HepG2 (cell line): ENCODE results near the gene MYH7. TPM values are rescaled to one million over a fixed set of nuclear protein-coding genes. Genes with fewer than 3 reads are reported as not detected.

ENCODE experiments used
- ATM ChIP-seq: fragments of 450-650 bp; IDR thresholded peaks from 2 replicates; pipeline ENCODE4 v1.7.1; 2017; ENCODE audit warnings: mild to moderate bottlenecking, borderline replicate concordance
- ELF4 ChIP-seq: sonication (generic); formaldehyde crosslinking; IDR thresholded peaks from 2 replicates; pipeline ENCODE4 v1.5.0; 2020; ENCODE audit warnings: missing genetic modification reagents, mild to moderate bottlenecking, moderate library complexity, borderline replicate concordance
- FOXA3 ChIP-seq: IDR thresholded peaks from 2 replicates; pipeline ENCODE4 v1.6.1; 2016; ENCODE audit warnings: missing genetic modification reagents, missing compliant biosample characterization
- GABPA ChIP-seq, 2 experiments: IDR thresholded peaks; 2 replicates each; pipeline ENCODE4 v1.6.1; 2011 to 2016; ENCODE audit warnings: low read depth in 2 of 2, low read length in 1 of 2, missing biosample characterization in 1 of 2, missing genetic modification characterization in 1 of 2
- GATAD2A ChIP-seq: IDR thresholded peaks from 2 replicates; pipeline ENCODE4 v1.6.1; 2016
- GFI1 ChIP-seq: sonication (generic); formaldehyde crosslinking; IDR thresholded peaks from 2 replicates; pipeline ENCODE4 v1.5.0; 2020; ENCODE audit warnings: missing genetic modification reagents, mild to moderate bottlenecking, borderline replicate concordance
- GTF3A ChIP-seq: sonication (generic); formaldehyde crosslinking; conservative IDR thresholded peaks from 2 replicates; pipeline ENCODE4 v1.4.0; 2020; ENCODE audit warnings: mild to moderate bottlenecking, missing genetic modification reagents
- HMGA1 ChIP-seq: sonication (generic); formaldehyde crosslinking; conservative IDR thresholded peaks from 2 replicates; pipeline ENCODE4 v1.4.0; 2020; ENCODE audit warnings: missing genetic modification reagents
- KAT8 ChIP-seq: IDR thresholded peaks from 2 replicates; pipeline ENCODE4 v1.6.1; 2016; ENCODE audit warnings: missing genetic modification reagents, missing compliant biosample characterization
- KDM6A ChIP-seq: IDR thresholded peaks from 2 replicates; pipeline ENCODE4 v1.6.1; 2016; ENCODE audit warnings: low read depth
- LCORL ChIP-seq, 2 experiments: fragments of 450-650 bp in 1 of 2; sonication (generic) in 1 of 2; formaldehyde crosslinking in 1 of 2; IDR thresholded peaks; 2 replicates each; pipeline versions ENCODE4 v1.5.0 to v1.6.1; 2017 to 2020; ENCODE audit warnings: antibody characterized with exemption in 1 of 2, missing genetic modification reagents in 1 of 2
- MIXL1 ChIP-seq: IDR thresholded peaks from 2 replicates; pipeline ENCODE4 v1.6.1; 2016
- NCOR1 ChIP-seq: fragments of 200-600 bp; sonication (generic); IDR thresholded peaks from 2 replicates; pipeline ENCODE4 v1.7.0; 2017; ENCODE audit warnings: antibody characterized with exemption, low read length, borderline replicate concordance
- PHF20 ChIP-seq: sonication (generic); formaldehyde crosslinking; IDR thresholded peaks from 2 replicates; pipeline ENCODE4 v1.5.0; 2020; ENCODE audit warnings: mild to moderate bottlenecking, missing genetic modification reagents
- SAP130 ChIP-seq: IDR thresholded peaks from 2 replicates; pipeline ENCODE4 v1.6.1; 2016; ENCODE audit warnings: low read depth
- SKIL ChIP-seq: sonication (generic); formaldehyde crosslinking; IDR thresholded peaks from 2 replicates; pipeline ENCODE4 v1.8.0; 2022; ENCODE audit warnings: missing genetic modification reagents, mild to moderate bottlenecking, moderate library complexity, borderline replicate concordance
- SMARCC2 ChIP-seq: fragments of 450-650 bp; IDR thresholded peaks from 2 replicates; pipeline ENCODE4 v1.6.1; 2017; ENCODE audit warnings: antibody characterized with exemption, mild to moderate bottlenecking
- TAF15 ChIP-seq: fragments of 200-400 bp; formaldehyde crosslinking; IDR thresholded peaks from one replicate; pipeline ENCODE4 v1.6.1; 2018; ENCODE audit warnings: mild to moderate bottlenecking, low read depth, low read length; ENCODE audit not compliant: poor library complexity, severe bottlenecking
- TCF7 ChIP-seq: sonication (generic); IDR thresholded peaks from 2 replicates; pipeline ENCODE4 v1.6.1; 2016; ENCODE audit warnings: antibody characterized with exemption, low read depth
- ZFP82 ChIP-seq: sonication (generic); formaldehyde crosslinking; IDR thresholded peaks from 2 replicates; pipeline ENCODE4 v1.5.1; 2020; ENCODE audit warnings: mild to moderate bottlenecking, missing genetic modification reagents, borderline replicate concordance
- ZNF101 ChIP-seq: sonication (generic); formaldehyde crosslinking; IDR thresholded peaks from 2 replicates; pipeline ENCODE4 v1.4.0; 2020; ENCODE audit warnings: mild to moderate bottlenecking, low read depth, missing genetic modification reagents, borderline replicate concordance
- ZNF263 ChIP-seq: sonication (generic); formaldehyde crosslinking; IDR thresholded peaks from 2 replicates; pipeline ENCODE4 v1.4.0; 2020; ENCODE audit warnings: missing genetic modification reagents
- ZNF326 ChIP-seq: sonication (generic); formaldehyde crosslinking; IDR thresholded peaks from 2 replicates; pipeline ENCODE4 v1.4.0; 2020; ENCODE audit warnings: missing genetic modification reagents, borderline replicate concordance
- ZNF550 ChIP-seq: sonication (generic); formaldehyde crosslinking; IDR thresholded peaks from 2 replicates; pipeline ENCODE4 v1.4.0; 2020; ENCODE audit warnings: mild to moderate bottlenecking, missing genetic modification reagents, borderline replicate concordance
- ZNF761 ChIP-seq: sonication (generic); formaldehyde crosslinking; conservative IDR thresholded peaks from 2 replicates; pipeline ENCODE4 v1.4.0; 2020; ENCODE audit warnings: mild to moderate bottlenecking, missing genetic modification reagents
- ZNF777 ChIP-seq: sonication (generic); formaldehyde crosslinking; IDR thresholded peaks from 2 replicates; pipeline ENCODE4 v1.4.0; 2020; ENCODE audit warnings: missing genetic modification reagents
- ZSCAN30 ChIP-seq: sonication (generic); formaldehyde crosslinking; IDR thresholded peaks from 2 replicates; pipeline ENCODE4 v1.5.0; 2020; ENCODE audit warnings: mild to moderate bottlenecking, missing genetic modification reagents
- polyA plus RNA-seq, 8 experiments: library from polyadenylated mRNA; depleted of rRNA in 3 of 8; stranded (reverse) in 7 of 8; unstranded in 1 of 8; fragments of >200 nt; fragmentation: Illumina TruSeq in 4 of 8; extraction: Trizol in 4 of 8; gene quantifications; 2 replicates each; pipeline versions ENCODE4 v1.2.1 to v1.2.3, GENCODE V29; 2011 to 2016; ENCODE audit warnings: low read depth in 4 of 8, missing spikeins in 1 of 8, mixed read lengths in 1 of 8; ENCODE audit not compliant: insufficient read depth in 1 of 8
- total RNA-seq, 5 experiments: library from RNA; depleted of rRNA; stranded (reverse); fragments of >200 nt; fragmentation: Illumina TruSeq; extraction: Trizol; gene quantifications; 2 replicates each; pipeline ENCODE4 v1.2.3, GENCODE V29; 2016; ENCODE audit warnings: low read depth in 1 of 5
- TF ChIP-seq, protein P1 (sequence below): IDR thresholded peaks from 2 replicates; pipeline ENCODE4 v1.6.1; 2016; ENCODE audit warnings: control low read depth
- TF ChIP-seq, protein P2 (sequence below): sonication (generic); formaldehyde crosslinking; IDR thresholded peaks from 2 replicates; pipeline ENCODE4 v1.5.1; 2020; ENCODE audit warnings: missing genetic modification reagents, mild to moderate bottlenecking, borderline replicate concordance

MYH7 gene
- total and polyA plus RNA-seq, 2 of the 13 experiments (the other 11 are each of a cell fraction or from before 2014, with no cell fraction given) = 0.04 TPM; not detected in 1

GRCh38 chr14:23478109-23478759 lies 42.8 kb upstream of the MYH7 start (continued):
- no peak for TF ChIP-seq ZNF101 (CRISPR knock-in tag)
- TF ChIP-seq, protein P1, sequence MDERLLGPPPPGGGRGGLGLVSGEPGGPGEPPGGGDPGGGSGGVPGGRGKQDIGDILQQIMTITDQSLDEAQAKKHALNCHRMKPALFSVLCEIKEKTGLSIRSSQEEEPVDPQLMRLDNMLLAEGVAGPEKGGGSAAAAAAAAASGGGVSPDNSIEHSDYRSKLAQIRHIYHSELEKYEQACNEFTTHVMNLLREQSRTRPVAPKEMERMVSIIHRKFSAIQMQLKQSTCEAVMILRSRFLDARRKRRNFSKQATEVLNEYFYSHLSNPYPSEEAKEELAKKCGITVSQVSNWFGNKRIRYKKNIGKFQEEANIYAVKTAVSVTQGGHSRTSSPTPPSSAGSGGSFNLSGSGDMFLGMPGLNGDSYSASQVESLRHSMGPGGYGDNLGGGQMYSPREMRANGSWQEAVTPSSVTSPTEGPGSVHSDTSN (CRISPR knock-in tag) = no peak
- TF ChIP-seq ZNF761 (CRISPR knock-in tag) = no peak
- TF ChIP-seq ZNF263 = no peak
- TF ChIP-seq MIXL1 (CRISPR knock-in tag) = peak; percentile 85
- peak; percentile 42; the same call in 1 of the 2 replicates for TF ChIP-seq FOXA3 (CRISPR knock-in tag)
- no peak for TF ChIP-seq GTF3A (CRISPR knock-in tag)
- TF ChIP-seq HMGA1 (CRISPR knock-in tag) = no peak
- TF ChIP-seq, protein P2, sequence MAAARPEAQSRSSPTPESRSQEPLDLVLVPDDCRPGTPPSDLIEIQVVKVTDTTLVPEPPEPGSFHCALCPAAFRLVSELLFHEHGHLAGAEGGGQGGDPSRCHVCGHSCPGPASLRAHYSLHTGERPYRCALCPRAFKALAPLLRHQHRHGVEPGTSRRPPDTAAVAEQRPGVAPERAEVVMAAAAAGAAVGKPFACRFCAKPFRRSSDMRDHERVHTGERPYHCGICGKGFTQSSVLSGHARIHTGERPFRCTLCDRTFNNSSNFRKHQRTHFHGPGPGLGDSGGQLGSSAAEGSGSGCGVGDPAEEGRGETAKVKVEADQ (CRISPR knock-in tag) = 0 out of 2 replicates have a peak, but pooled peaks have one; percentile 45
- TF ChIP-seq ZSCAN30 (CRISPR knock-in tag) = no peak
- TF ChIP-seq ZNF326 (CRISPR knock-in tag) = no peak
- TF ChIP-seq ATM = no peak
- no peak for TF ChIP-seq KDM6A (CRISPR knock-in tag)
- TF ChIP-seq GATAD2A (CRISPR knock-in tag) = peak; percentile 57; the same call in 1 of the 2 replicates
- TF ChIP-seq ZFP82 (CRISPR knock-in tag) = no peak
- TF ChIP-seq ZNF550 (CRISPR knock-in tag) = no peak
- peak; percentile 65; the same call in 1 of the 2 replicates for TF ChIP-seq KAT8 (CRISPR knock-in tag)
- TF ChIP-seq ZNF777 (CRISPR knock-in tag) = no peak
- no peak for TF ChIP-seq ELF4 (CRISPR knock-in tag)
- TF ChIP-seq GFI1 (CRISPR knock-in tag) = 0 out of 2 replicates have a peak, but pooled peaks have one; percentile 20
- no peak for TF ChIP-seq TCF7
- TF ChIP-seq NCOR1 = no peak
- TF ChIP-seq SMARCC2 = peak; percentile 43; the same call in 1 of the 2 replicates
- TF ChIP-seq SKIL (CRISPR knock-in tag) = no peak
- no peak for TF ChIP-seq TAF15
- TF ChIP-seq GABPA (IDR thresholded peaks at IDR 0.05; ENCODE audit: low read depth, low read length) = no peak
- TF ChIP-seq GABPA (CRISPR knock-in tag; IDR thresholded peaks at IDR 0.05; ENCODE audit: low read depth) = no peak
- TF ChIP-seq SAP130 = 0 out of 2 replicates have a peak, but pooled peaks have one; percentile 40
- TF ChIP-seq PHF20 = no peak
- TF ChIP-seq LCORL (IDR thresholded peaks at IDR 0.05) = no peak
- peak; percentile 52; the same call in 1 of the 2 replicates for TF ChIP-seq LCORL (CRISPR knock-in tag; IDR thresholded peaks at IDR 0.05)
